HEK293 (cell line): ENCODE measurements around the gene MMRN2.

Experiments used
- FEZF1 ChIP-seq: fragments of 450-650 bp; formaldehyde crosslinking; IDR thresholded peaks from 2 replicates; pipeline ENCODE4 v1.5.1; 2016; ENCODE audit warnings: missing biosample characterization, missing genetic modification characterization
- HOXC10 ChIP-seq: sonication (generic); formaldehyde crosslinking; IDR thresholded peaks from 2 replicates; pipeline ENCODE4 v1.8.1; 2023; ENCODE audit warnings: mild to moderate bottlenecking, missing genetic modification reagents
- KLF16 ChIP-seq: fragments of 450-650 bp; formaldehyde crosslinking; IDR thresholded peaks from 2 replicates; pipeline ENCODE4 v1.5.1; 2017; ENCODE audit warnings: missing biosample characterization, missing genetic modification characterization
- ZBTB8A ChIP-seq: fragments of 450-650 bp; formaldehyde crosslinking; IDR thresholded peaks from 2 replicates; pipeline ENCODE4 v1.5.1; 2016; ENCODE audit warnings: missing biosample characterization, missing genetic modification characterization
- ZFP41 ChIP-seq: fragments of 450-650 bp; formaldehyde crosslinking; IDR thresholded peaks from 2 replicates; pipeline ENCODE4 v1.5.1; 2016; ENCODE audit warnings: missing biosample characterization, missing genetic modification characterization, borderline replicate concordance
- ZNF416 ChIP-seq: fragments of 450-650 bp; formaldehyde crosslinking; IDR thresholded peaks from 2 replicates; pipeline ENCODE4 v1.5.1; 2016; ENCODE audit warnings: missing biosample characterization, missing genetic modification characterization
- ZNF501 ChIP-seq: fragments of 450-650 bp; formaldehyde crosslinking; IDR thresholded peaks from 2 replicates; pipeline ENCODE4 v1.5.1; 2016; ENCODE audit warnings: missing biosample characterization, missing genetic modification characterization
- ZNF621 ChIP-seq: fragments of 450-650 bp; formaldehyde crosslinking; IDR thresholded peaks from 2 replicates; pipeline ENCODE4 v1.5.1; 2017; ENCODE audit warnings: missing biosample characterization, missing genetic modification characterization
- ZNF76 ChIP-seq: fragments of 450-650 bp; formaldehyde crosslinking; IDR thresholded peaks from 2 replicates; pipeline ENCODE4; 2016; ENCODE audit warnings: low read depth, missing biosample characterization, missing genetic modification characterization, borderline replicate concordance
- TF ChIP-seq, protein P1 (sequence below): fragments of 450-650 bp; formaldehyde crosslinking; IDR thresholded peaks from 2 replicates; pipeline ENCODE4 v1.5.1; 2016; ENCODE audit warnings: missing biosample characterization, missing genetic modification characterization
- TF ChIP-seq, protein P2 (sequence below): fragments of 450-650 bp; formaldehyde crosslinking; IDR thresholded peaks from 2 replicates; pipeline ENCODE4 v1.5.1; 2016; ENCODE audit warnings: missing biosample characterization, missing genetic modification characterization, borderline replicate concordance
- TF ChIP-seq, protein P3 (sequence below): IDR thresholded peaks from 2 replicates; pipeline ENCODE4 v1.6.1; 2011; ENCODE audit warnings: mild to moderate bottlenecking, low read depth, low read length, borderline replicate concordance
- TF ChIP-seq, protein P4 (sequence below): fragments of 450-650 bp; IDR thresholded peaks from 2 replicates; pipeline ENCODE4 v1.5.1; 2018; ENCODE audit warnings: missing biosample characterization, missing genetic modification characterization

DNA sequence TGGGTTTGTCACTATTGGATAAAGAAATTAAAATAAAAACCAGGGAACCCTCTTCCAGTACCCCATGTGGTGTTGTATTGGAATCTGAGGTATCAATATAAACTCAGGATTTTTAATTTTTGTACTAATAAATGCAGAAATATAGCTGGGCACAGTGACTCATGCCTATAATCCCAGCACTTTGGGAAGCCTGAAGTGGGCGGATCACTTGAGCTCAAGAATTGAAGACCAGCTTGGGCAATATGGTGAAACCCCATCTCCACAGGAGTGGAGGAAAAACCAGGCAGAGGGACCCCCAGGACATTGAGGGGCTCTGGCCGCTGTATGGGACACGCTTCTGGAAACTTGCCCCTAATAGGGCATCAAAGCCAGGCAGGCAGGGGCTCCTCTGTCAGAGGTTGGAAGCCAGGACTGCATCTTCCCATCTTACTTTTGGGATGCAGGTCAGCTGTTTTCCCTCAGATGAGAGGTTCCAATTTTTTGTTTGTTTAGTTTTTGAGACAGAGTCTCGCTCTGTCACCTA is 21.9 kb upstream of the MMRN2 start:
- TF ChIP-seq, protein P1, sequence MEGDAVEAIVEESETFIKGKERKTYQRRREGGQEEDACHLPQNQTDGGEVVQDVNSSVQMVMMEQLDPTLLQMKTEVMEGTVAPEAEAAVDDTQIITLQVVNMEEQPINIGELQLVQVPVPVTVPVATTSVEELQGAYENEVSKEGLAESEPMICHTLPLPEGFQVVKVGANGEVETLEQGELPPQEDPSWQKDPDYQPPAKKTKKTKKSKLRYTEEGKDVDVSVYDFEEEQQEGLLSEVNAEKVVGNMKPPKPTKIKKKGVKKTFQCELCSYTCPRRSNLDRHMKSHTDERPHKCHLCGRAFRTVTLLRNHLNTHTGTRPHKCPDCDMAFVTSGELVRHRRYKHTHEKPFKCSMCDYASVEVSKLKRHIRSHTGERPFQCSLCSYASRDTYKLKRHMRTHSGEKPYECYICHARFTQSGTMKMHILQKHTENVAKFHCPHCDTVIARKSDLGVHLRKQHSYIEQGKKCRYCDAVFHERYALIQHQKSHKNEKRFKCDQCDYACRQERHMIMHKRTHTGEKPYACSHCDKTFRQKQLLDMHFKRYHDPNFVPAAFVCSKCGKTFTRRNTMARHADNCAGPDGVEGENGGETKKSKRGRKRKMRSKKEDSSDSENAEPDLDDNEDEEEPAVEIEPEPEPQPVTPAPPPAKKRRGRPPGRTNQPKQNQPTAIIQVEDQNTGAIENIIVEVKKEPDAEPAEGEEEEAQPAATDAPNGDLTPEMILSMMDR (tag by site-specific recombination): no peak
- TF ChIP-seq ZBTB8A (tag by site-specific recombination) (no peak), HOXC10 (CRISPR knock-in tag) (no peak), FEZF1 (tag by site-specific recombination) (no peak), ZNF76 (no peak), KLF16 (tag by site-specific recombination) (no peak), ZNF416 (no peak), ZNF501 (tag by site-specific recombination) (no peak), ZFP41 (tag by site-specific recombination) (no peak), ZNF621 (no peak)
- TF ChIP-seq, protein P2, sequence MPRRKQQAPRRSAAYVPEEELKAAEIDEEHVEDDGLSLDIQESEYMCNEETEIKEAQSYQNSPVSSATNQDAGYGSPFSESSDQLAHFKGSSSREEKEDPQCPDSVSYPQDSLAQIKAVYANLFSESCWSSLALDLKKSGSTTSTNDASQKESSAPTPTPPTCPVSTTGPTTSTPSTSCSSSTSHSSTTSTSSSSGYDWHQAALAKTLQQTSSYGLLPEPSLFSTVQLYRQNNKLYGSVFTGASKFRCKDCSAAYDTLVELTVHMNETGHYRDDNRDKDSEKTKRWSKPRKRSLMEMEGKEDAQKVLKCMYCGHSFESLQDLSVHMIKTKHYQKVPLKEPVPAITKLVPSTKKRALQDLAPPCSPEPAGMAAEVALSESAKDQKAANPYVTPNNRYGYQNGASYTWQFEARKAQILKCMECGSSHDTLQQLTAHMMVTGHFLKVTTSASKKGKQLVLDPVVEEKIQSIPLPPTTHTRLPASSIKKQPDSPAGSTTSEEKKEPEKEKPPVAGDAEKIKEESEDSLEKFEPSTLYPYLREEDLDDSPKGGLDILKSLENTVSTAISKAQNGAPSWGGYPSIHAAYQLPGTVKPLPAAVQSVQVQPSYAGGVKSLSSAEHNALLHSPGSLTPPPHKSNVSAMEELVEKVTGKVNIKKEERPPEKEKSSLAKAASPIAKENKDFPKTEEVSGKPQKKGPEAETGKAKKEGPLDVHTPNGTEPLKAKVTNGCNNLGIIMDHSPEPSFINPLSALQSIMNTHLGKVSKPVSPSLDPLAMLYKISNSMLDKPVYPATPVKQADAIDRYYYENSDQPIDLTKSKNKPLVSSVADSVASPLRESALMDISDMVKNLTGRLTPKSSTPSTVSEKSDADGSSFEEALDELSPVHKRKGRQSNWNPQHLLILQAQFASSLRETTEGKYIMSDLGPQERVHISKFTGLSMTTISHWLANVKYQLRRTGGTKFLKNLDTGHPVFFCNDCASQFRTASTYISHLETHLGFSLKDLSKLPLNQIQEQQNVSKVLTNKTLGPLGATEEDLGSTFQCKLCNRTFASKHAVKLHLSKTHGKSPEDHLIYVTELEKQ (tag by site-specific recombination): no peak
- TF ChIP-seq, protein P3, sequence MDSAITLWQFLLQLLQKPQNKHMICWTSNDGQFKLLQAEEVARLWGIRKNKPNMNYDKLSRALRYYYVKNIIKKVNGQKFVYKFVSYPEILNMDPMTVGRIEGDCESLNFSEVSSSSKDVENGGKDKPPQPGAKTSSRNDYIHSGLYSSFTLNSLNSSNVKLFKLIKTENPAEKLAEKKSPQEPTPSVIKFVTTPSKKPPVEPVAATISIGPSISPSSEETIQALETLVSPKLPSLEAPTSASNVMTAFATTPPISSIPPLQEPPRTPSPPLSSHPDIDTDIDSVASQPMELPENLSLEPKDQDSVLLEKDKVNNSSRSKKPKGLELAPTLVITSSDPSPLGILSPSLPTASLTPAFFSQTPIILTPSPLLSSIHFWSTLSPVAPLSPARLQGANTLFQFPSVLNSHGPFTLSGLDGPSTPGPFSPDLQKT: no peak
- TF ChIP-seq, protein P4, sequence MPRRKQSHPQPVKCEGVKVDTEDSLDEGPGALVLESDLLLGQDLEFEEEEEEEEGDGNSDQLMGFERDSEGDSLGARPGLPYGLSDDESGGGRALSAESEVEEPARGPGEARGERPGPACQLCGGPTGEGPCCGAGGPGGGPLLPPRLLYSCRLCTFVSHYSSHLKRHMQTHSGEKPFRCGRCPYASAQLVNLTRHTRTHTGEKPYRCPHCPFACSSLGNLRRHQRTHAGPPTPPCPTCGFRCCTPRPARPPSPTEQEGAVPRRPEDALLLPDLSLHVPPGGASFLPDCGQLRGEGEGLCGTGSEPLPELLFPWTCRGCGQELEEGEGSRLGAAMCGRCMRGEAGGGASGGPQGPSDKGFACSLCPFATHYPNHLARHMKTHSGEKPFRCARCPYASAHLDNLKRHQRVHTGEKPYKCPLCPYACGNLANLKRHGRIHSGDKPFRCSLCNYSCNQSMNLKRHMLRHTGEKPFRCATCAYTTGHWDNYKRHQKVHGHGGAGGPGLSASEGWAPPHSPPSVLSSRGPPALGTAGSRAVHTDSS (tag by site-specific recombination): no peak
